WTC11 (cell line): ENCODE results near the gene C15orf39. TPM values are rescaled to one million over a fixed set of nuclear protein-coding genes. Genes with fewer than 3 reads are reported as not detected.

Source experiments
- AFF4 ChIP-seq: sonication (generic); formaldehyde crosslinking; IDR thresholded peaks from 2 replicates; pipeline ENCODE4 v1.8.1; 2023; ENCODE audit warnings: mild to moderate bottlenecking, missing genetic modification reagents, borderline replicate concordance
- ARID4B ChIP-seq: sonication (generic); formaldehyde crosslinking; IDR thresholded peaks from 2 replicates; pipeline ENCODE4 v1.8.0; 2023; ENCODE audit warnings: missing genetic modification reagents, mild to moderate bottlenecking, borderline replicate concordance
- ATF6 ChIP-seq: sonication (generic); formaldehyde crosslinking; IDR thresholded peaks from 2 replicates; pipeline ENCODE4 v1.8.1; 2023; ENCODE audit warnings: mild to moderate bottlenecking, missing genetic modification reagents
- CBFB ChIP-seq: sonication (generic); formaldehyde crosslinking; IDR thresholded peaks from 2 replicates; pipeline ENCODE4 v1.8.1; 2022; ENCODE audit warnings: mild to moderate bottlenecking, low read depth, missing genetic modification reagents
- ETV6 ChIP-seq: sonication (generic); formaldehyde crosslinking; IDR thresholded peaks from 2 replicates; pipeline ENCODE4 v1.8.1; 2022; ENCODE audit warnings: mild to moderate bottlenecking, missing genetic modification reagents
- JUN ChIP-seq: sonication (generic); formaldehyde crosslinking; IDR thresholded peaks from 2 replicates; pipeline ENCODE4 v1.8.0; 2023; ENCODE audit warnings: mild to moderate bottlenecking, missing genetic modification reagents
- PRDM15 ChIP-seq: sonication (generic); formaldehyde crosslinking; IDR thresholded peaks from 2 replicates; pipeline ENCODE4 v1.8.0; 2022; ENCODE audit warnings: missing genetic modification reagents
- PRRX2 ChIP-seq: fragments of 250-450 bp; sonication (Bioruptor Pico); IDR thresholded peaks from 2 replicates; pipeline ENCODE4 v1.8.0; 2021; ENCODE audit warnings: mild to moderate bottlenecking
- SMAD4 ChIP-seq: sonication (generic); formaldehyde crosslinking; IDR thresholded peaks from 2 replicates; pipeline ENCODE4 v1.8.0; 2022; ENCODE audit warnings: mild to moderate bottlenecking, missing genetic modification reagents
- ZBTB21 ChIP-seq: sonication (generic); formaldehyde crosslinking; IDR thresholded peaks from 2 replicates; pipeline ENCODE4 v1.8.1; 2023; ENCODE audit warnings: mild to moderate bottlenecking, missing genetic modification reagents, borderline replicate concordance
- ZNF425 ChIP-seq: fragments of 250-450 bp; sonication (Bioruptor Pico); conservative IDR thresholded peaks from 2 replicates; pipeline ENCODE4 v1.9.0; 2021; ENCODE audit warnings: mild to moderate bottlenecking
- total RNA-seq: library from RNA; stranded (reverse); gene quantifications from 3 replicates; pipeline ENCODE4 v1.2.3, GENCODE V29; 2021
- TF ChIP-seq, protein P1 (sequence below): fragments of 250-450 bp; sonication (Bioruptor Pico); IDR thresholded peaks from 2 replicates; pipeline ENCODE4 v1.9.0; 2021; ENCODE audit warnings: mild to moderate bottlenecking
- TF ChIP-seq, protein P2 (sequence below): sonication (generic); formaldehyde crosslinking; IDR thresholded peaks from 2 replicates; pipeline ENCODE4 v1.8.1; 2023; ENCODE audit warnings: mild to moderate bottlenecking, missing genetic modification reagents
- TF ChIP-seq, protein P3 (sequence below): sonication (generic); formaldehyde crosslinking; IDR thresholded peaks from 2 replicates; pipeline ENCODE4 v1.8.0; 2023; ENCODE audit warnings: mild to moderate bottlenecking, missing genetic modification reagents

C15orf39 gene
- total RNA-seq, 1 experiment from 2014 or later: 52.8 TPM

- TF ChIP-seq ATF6 (CRISPR knock-in tag) (no peak), ETV6 (peak; percentile 61; the same call in 1 of the 2 replicates), CBFB (CRISPR knock-in tag) (no peak), AFF4 (CRISPR knock-in tag) (no peak), ARID4B (CRISPR knock-in tag) (no peak; the same call in 1 of the 2 replicates), ZBTB21 (CRISPR knock-in tag) (peak; percentile 49; the same call in 1 of the 2 replicates), SMAD4 (CRISPR knock-in tag) (no peak), PRDM15 (CRISPR knock-in tag) (no peak), JUN (CRISPR knock-in tag) (no peak), PRRX2 (CRISPR knock-in tag) (no peak), ZNF425 (CRISPR knock-in tag) (no peak)
- TF ChIP-seq, protein P1, sequence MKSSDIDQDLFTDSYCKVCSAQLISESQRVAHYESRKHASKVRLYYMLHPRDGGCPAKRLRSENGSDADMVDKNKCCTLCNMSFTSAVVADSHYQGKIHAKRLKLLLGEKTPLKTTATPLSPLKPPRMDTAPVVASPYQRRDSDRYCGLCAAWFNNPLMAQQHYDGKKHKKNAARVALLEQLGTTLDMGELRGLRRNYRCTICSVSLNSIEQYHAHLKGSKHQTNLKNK: no peak
- TF ChIP-seq, protein P2, sequence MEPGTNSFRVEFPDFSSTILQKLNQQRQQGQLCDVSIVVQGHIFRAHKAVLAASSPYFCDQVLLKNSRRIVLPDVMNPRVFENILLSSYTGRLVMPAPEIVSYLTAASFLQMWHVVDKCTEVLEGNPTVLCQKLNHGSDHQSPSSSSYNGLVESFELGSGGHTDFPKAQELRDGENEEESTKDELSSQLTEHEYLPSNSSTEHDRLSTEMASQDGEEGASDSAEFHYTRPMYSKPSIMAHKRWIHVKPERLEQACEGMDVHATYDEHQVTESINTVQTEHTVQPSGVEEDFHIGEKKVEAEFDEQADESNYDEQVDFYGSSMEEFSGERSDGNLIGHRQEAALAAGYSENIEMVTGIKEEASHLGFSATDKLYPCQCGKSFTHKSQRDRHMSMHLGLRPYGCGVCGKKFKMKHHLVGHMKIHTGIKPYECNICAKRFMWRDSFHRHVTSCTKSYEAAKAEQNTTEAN (CRISPR knock-in tag): no peak
- TF ChIP-seq, protein P3, sequence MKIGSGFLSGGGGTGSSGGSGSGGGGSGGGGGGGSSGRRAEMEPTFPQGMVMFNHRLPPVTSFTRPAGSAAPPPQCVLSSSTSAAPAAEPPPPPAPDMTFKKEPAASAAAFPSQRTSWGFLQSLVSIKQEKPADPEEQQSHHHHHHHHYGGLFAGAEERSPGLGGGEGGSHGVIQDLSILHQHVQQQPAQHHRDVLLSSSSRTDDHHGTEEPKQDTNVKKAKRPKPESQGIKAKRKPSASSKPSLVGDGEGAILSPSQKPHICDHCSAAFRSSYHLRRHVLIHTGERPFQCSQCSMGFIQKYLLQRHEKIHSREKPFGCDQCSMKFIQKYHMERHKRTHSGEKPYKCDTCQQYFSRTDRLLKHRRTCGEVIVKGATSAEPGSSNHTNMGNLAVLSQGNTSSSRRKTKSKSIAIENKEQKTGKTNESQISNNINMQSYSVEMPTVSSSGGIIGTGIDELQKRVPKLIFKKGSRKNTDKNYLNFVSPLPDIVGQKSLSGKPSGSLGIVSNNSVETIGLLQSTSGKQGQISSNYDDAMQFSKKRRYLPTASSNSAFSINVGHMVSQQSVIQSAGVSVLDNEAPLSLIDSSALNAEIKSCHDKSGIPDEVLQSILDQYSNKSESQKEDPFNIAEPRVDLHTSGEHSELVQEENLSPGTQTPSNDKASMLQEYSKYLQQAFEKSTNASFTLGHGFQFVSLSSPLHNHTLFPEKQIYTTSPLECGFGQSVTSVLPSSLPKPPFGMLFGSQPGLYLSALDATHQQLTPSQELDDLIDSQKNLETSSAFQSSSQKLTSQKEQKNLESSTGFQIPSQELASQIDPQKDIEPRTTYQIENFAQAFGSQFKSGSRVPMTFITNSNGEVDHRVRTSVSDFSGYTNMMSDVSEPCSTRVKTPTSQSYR: 0 out of 2 replicates have a peak, but pooled peaks have one; percentile 72
These were observed 2.8 kb downstream of the C15orf39 start (continued) for GRCh38 chr15:75204340-75205063.
